ENCODE measurements around the gene MBP. TPM values are rescaled to one million over a fixed set of nuclear protein-coding genes. Genes with fewer than 3 reads are reported as not detected.

Gene MBP
- total RNA-seq, 1 donor: 25.8 TPM

- TF ChIP-seq, protein P1, sequence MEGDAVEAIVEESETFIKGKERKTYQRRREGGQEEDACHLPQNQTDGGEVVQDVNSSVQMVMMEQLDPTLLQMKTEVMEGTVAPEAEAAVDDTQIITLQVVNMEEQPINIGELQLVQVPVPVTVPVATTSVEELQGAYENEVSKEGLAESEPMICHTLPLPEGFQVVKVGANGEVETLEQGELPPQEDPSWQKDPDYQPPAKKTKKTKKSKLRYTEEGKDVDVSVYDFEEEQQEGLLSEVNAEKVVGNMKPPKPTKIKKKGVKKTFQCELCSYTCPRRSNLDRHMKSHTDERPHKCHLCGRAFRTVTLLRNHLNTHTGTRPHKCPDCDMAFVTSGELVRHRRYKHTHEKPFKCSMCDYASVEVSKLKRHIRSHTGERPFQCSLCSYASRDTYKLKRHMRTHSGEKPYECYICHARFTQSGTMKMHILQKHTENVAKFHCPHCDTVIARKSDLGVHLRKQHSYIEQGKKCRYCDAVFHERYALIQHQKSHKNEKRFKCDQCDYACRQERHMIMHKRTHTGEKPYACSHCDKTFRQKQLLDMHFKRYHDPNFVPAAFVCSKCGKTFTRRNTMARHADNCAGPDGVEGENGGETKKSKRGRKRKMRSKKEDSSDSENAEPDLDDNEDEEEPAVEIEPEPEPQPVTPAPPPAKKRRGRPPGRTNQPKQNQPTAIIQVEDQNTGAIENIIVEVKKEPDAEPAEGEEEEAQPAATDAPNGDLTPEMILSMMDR (IDR thresholded peaks at IDR 0.05; ENCODE audit: insufficient read depth, low read length): no peak
- no peak overlapping the region for H3K4me3 ChIP-seq (ENCODE audit: low read depth, low read length)
- no peak for DNase-seq (ENCODE audit: low read depth)
Observed at GRCh38 chr18:76977684-76978232, 154.8 kb downstream of the MBP start.

DNA sequence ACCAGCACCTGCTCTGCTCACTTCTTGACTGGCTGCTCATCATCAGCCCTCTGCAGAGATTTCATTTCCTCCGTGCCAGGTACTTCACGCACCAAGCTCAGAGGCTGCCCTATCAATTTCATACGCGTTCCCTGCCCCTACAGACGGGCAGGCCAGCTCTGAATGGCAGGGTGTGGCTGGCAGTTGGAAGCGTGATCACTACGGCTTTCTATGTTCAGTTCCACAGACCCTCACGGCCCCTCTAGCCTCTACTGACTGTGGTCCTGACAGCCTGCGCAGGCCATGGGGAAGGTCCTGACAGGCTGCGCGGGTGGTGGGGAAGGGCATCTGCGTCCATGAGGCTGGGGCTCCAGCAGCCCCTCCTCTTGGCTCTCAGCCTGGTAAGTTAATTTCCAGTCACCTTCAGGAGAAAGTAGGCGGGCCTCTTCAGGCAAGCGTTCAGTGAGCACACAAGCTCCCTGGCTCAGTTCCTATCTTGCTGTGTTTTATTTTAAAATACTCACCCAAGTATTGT lies 155.4 kb downstream of the MBP start:
- DNase-seq (ENCODE audit: low read depth): no peak
- H3K4me3 ChIP-seq (ENCODE audit: low read depth, low read length): no peak overlapping the region
- TF ChIP-seq, protein P1 (IDR thresholded peaks at IDR 0.05; ENCODE audit: insufficient read depth, low read length): no peak

GRCh38 chr18:76975577-76976110 lies 156.9 kb downstream of the MBP start:
- no peak for DNase-seq (ENCODE audit: low read depth)
- TF ChIP-seq, protein P1 (IDR thresholded peaks at IDR 0.05; ENCODE audit: insufficient read depth, low read length): no peak
- no peak overlapping the region for H3K4me3 ChIP-seq (ENCODE audit: low read depth, low read length)

DNA sequence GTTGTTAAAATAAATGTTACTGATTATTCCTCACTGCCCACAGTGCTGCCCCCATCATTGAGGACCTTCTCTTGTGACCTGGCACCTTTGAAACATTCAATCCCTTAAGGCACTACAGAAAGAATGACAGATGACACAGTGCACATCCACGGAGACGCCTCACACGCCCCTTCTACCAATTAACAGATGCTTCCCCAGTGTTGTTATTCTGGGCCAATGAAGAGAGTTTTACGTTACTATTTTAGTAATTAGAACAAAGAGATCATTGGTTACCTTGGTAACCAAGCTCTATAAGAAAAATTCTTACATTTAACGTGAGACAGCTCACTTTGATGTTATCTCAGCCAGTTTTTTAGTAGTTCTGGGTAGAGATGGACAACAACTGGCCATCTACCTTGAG lies 158.2 kb downstream of the MBP start:
- no peak for DNase-seq (ENCODE audit: low read depth)
- TF ChIP-seq, protein P1 (IDR thresholded peaks at IDR 0.05; ENCODE audit: insufficient read depth, low read length): no peak
- no peak overlapping the region for H3K4me3 ChIP-seq (ENCODE audit: low read depth, low read length)

DNA sequence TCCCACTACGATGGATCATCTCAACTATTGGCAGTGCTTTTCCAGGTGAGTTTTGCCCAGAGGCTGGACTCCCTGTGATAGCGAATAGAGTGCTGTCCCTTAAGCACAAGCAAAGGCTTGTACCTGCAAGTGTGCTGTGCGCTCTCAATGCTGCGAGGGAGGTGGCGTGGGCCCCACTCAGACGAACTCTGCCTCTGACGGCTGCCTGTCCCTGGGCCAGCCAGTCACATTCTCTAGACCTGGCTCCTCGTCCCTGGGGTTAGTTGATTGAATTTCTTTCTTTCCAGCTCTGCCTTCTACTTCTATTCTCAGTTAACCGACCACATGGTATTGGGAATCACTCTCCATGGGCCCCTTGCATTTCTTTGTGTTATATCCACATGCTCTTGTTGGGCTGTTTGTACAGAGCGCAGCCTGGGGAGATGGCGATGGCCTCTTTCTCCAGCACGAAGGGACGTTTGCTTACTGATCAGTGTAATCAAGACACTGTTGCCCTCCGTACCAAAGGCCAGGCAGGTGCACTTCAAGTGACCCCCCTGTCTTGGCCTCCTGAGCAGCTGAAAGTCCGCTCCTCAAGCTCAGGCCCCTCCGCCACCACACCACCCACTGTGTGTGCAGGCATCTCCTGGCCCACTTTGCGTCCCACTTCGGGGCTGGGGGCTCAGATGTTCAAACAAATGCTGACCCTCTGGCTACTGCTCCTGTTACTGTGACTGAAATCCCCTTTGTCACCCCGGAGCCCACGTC lies 158.9 kb downstream of the MBP start:
- DNase-seq (ENCODE audit: low read depth): no peak
- TF ChIP-seq, protein P1 (IDR thresholded peaks at IDR 0.05; ENCODE audit: insufficient read depth, low read length): no peak
- H3K4me3 ChIP-seq (ENCODE audit: low read depth, low read length): no peak overlapping the region

DNA sequence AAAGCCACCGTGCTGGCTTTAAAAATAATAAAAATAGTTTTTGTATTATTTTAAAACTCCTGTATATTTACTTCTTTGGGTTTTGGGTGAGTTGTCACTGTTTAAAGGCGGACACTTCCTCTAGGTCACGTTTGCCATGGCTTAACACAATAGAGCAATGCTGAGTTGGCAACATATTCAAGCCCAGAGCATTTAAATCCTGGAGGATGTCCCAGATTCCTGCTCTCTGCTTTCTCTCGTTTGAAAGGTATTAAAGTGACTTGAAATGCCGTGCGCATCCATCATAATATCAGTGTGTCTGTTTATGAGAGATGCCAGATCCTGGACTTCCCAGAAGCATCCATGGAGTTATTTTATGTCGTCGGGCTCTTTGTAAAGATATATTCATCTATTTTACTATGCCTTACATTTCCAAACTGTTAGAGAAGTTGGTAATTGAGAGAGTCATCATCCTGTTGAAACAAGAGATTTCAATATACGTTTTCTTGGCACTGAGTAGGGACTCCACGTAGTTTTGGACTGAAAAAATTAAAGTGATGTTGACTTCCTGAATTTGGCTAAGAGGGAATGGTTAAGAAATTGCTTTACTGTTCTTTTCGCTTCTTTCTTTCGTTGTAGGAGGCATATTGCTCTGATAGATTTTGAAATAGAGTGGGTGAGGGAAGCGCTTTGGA lies 159.6 kb downstream of the MBP start:
- H3K4me3 ChIP-seq (ENCODE audit: low read depth, low read length): no peak overlapping the region
- TF ChIP-seq, protein P1 (IDR thresholded peaks at IDR 0.05; ENCODE audit: insufficient read depth, low read length): no peak
- peak; percentile 59 for DNase-seq (ENCODE audit: low read depth)

All from fibroblast of the aortic adventitia (primary cell).